Ishikawa (cell line): ENCODE results near the gene MEPCE.

Experiments
- EP300 ChIP-seq: IDR thresholded peaks from 2 replicates; pipeline ENCODE4 v1.6.1; 2012; ENCODE audit warnings: borderline replicate concordance
- RAD21 ChIP-seq: IDR thresholded peaks from 2 replicates; pipeline ENCODE4 v1.6.1; 2012; ENCODE audit warnings: low read depth
- TCF12 ChIP-seq: IDR thresholded peaks from 2 replicates; pipeline ENCODE4 v1.6.1; 2012; ENCODE audit warnings: low read depth
- TEAD4 ChIP-seq: IDR thresholded peaks from 2 replicates; pipeline ENCODE4 v1.6.1; 2012

DNA sequence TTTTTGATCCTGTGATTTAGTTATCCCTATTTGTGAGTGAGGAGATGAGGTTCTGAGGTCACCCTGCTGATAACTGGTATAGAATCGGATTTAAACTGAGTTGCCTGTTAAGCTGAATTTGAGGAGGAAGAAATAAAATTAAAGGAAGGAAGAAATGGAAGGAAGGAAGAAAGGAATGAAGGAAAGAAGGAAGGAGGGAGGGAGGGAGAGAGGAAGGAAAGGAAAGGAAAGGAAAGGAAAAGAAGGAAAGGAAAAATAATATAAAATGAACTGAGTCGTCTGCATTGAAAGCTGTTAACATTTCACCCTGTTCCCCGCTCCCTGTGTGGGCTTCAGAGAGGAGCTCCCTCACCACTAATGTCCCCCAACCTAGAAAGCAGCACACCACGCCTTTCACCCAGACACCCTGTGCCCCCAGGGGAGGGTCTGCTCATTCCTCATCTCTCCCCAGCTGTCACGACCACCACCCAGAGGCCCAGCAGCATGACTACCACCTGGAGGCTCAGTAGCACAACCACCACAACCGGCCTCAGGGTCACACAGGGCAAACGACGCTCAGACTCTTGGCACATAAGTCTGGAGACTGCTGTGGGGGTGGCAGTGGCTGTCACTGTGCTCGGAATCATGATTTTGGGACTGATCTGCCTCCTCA is 40.1 kb upstream of the MEPCE start:
- TF ChIP-seq RAD21: no peak
- no peak for TF ChIP-seq EP300
- no peak for TF ChIP-seq TEAD4
- TF ChIP-seq TCF12: no peak
